Measurements from ENCODE around the gene MAGEL2. TPM values are rescaled to one million over a fixed set of nuclear protein-coding genes. Genes with fewer than 3 reads are reported as not detected.

MAGEL2 gene
- total RNA-seq, 8 experiments from 2014 or later, result 0.10 to 11.0 (median 5.3) TPM; not detected in 1

- 47 to 100% (median 78%) methylated on average over 1 to 4 of the region's 51 CpGs; no CpG with 5 or more reads in 6 of the 10 experiments for WGBS, 10 experiments
- peak overlapping the region; percentile 55 to 85 (median 61) for H3K4me3 ChIP-seq
- H3K4me1 ChIP-seq (replicated peaks in 1 of 2), result peaks cover 5 to 21% of the 10 kb centered on the region in 2 donors
- no peak for ATAC-seq (replicated peaks in 6 of 8)
- H3K27ac ChIP-seq, result peak overlapping the region; percentile 93 to 95
- in situ Hi-C loops (cut with MboI; ENCODE audit: low pct_unique_long_range_greater_than_20kb in 2 of 9, low sequenced_read_pairs in 9 of 9, unreplicated experiment in 9 of 9), result loop anchor here in 7 of 9 experiments (5.0 to 25.0 kb wide), 5 partner anchors 216 to 584 kb away; no protein-coding TSS in a partner anchor
These were observed 1.3 kb downstream of the MAGEL2 start for GRCh38 chr15:23646165-23647000.

- Histone ChIP-seq H3K4me1 (replicated peaks in 1 of 2) (peaks cover 5 to 21% of the 10 kb centered on the region in 2 donors), H3K27ac (no peak overlapping the region), H3K4me3 (no peak overlapping the region)
- WGBS, 10 experiments, result 62% methylated on average over 6 of the region's 40 CpGs; no CpG with 5 or more reads in 9 of the 10 experiments
- in situ Hi-C loops (cut with MboI; ENCODE audit: low pct_unique_long_range_greater_than_20kb in 2 of 9, low sequenced_read_pairs in 9 of 9, unreplicated experiment in 9 of 9), result loop anchor here in 7 of 9 experiments (5.0 to 25.0 kb wide), 5 partner anchors 217 to 583 kb away; no protein-coding TSS in a partner anchor
- ATAC-seq (replicated peaks in 6 of 8), result peak in 2 of 8 experiments; percentile 4 to 9
These were observed 2.1 kb downstream of the MAGEL2 start for GRCh38 chr15:23645371-23646164.

GRCh38 chr15:23644829-23645228 lies 2.8 kb downstream of the MAGEL2 start:
- no peak overlapping the region for H3K4me3 ChIP-seq
- H3K27ac ChIP-seq, result no peak overlapping the region
- peaks cover 5 to 21% of the 10 kb centered on the region in 2 donors for H3K4me1 ChIP-seq (replicated peaks in 1 of 2)
- ATAC-seq (replicated peaks in 6 of 8), result no peak
- WGBS, 10 experiments, result 80 to 100% (median 94%) methylated on average over 1 to 8 of the region's 13 CpGs; no CpG with 5 or more reads in 5 of the 10 experiments
- in situ Hi-C loops (cut with MboI; ENCODE audit: low pct_unique_long_range_greater_than_20kb in 2 of 9, low sequenced_read_pairs in 9 of 9, unreplicated experiment in 9 of 9), result loop anchor here in 7 of 9 experiments (5.0 to 25.0 kb wide), 5 partner anchors 217 to 583 kb away; no protein-coding TSS in a partner anchor

GRCh38 chr15:23642413-23643044 lies 5.1 kb downstream of the MAGEL2 start:
- Histone ChIP-seq H3K27ac (no peak overlapping the region), H3K4me1 (replicated peaks in 1 of 2) (peaks cover 5 to 16% of the 10 kb centered on the region in 2 donors), H3K4me3 (no peak overlapping the region)
- WGBS, 10 experiments, result 0 to 37% (median 18%) methylated on average over 1 to 6 of the region's 13 CpGs; no CpG with 5 or more reads in 2 of the 10 experiments
- peak; percentile 55 to 93 (median 67) for ATAC-seq (replicated peaks in 6 of 8)
- in situ Hi-C loops (cut with MboI; ENCODE audit: low pct_unique_long_range_greater_than_20kb in 2 of 9, low sequenced_read_pairs in 9 of 9, unreplicated experiment in 9 of 9), result loop anchor here in 6 of 9 experiments (10.0 to 25.0 kb wide), 4 partner anchors 220 to 580 kb away; no protein-coding TSS in a partner anchor

GRCh38 chr15:23634181-23634580 lies 13.5 kb downstream of the MAGEL2 start:
- 0 to 84% (median 73%) methylated on average over 1 to 5 of the region's 8 CpGs; no CpG with 5 or more reads in 5 of the 10 experiments for WGBS, 10 experiments
- Histone ChIP-seq H3K4me3 (no peak overlapping the region), H3K27ac (no peak overlapping the region), H3K4me1 (replicated peaks in 1 of 2) (no peaks in the 10 kb centered on the region)
- in situ Hi-C loops (cut with MboI; ENCODE audit: low pct_unique_long_range_greater_than_20kb in 2 of 9, low sequenced_read_pairs in 9 of 9, unreplicated experiment in 9 of 9), result loop anchor here in 2 of 9 experiments (25.0 kb wide), 2 partner anchors 228 to 572 kb away; no protein-coding TSS in a partner anchor
- no peak for ATAC-seq (replicated peaks in 6 of 8)

GRCh38 chr15:23629234-23629805 lies 18.3 kb downstream of the MAGEL2 start:
- peak in 3 of 8 experiments; percentile 61 to 72 (median 69) for ATAC-seq (replicated peaks in 6 of 8)
- 0 to 29% (median 15%) methylated on average over 1 to 4 of the region's 4 CpGs for WGBS, 10 experiments

GRCh38 chr15:23628612-23629233 lies 18.9 kb downstream of the MAGEL2 start:
- H3K27ac ChIP-seq, result no peak overlapping the region
- no peak overlapping the region for H3K4me3 ChIP-seq
- no peak for ATAC-seq (replicated peaks in 6 of 8)
- H3K4me1 ChIP-seq (replicated peaks in 1 of 2), result no peaks in the 10 kb centered on the region
- in situ Hi-C loops (cut with MboI; ENCODE audit: low pct_unique_long_range_greater_than_20kb in 2 of 9, low sequenced_read_pairs in 9 of 9, unreplicated experiment in 9 of 9), result loop anchor here in 2 of 9 experiments (25.0 kb wide), 2 partner anchors 234 to 566 kb away; no protein-coding TSS in a partner anchor
- 5 to 100% (median 45%) methylated on average over 1 to 8 of the region's 13 CpGs; no CpG with 5 or more reads in 2 of the 10 experiments for WGBS, 10 experiments

More at GRCh38 chr15:23629234-23629805, 18.3 kb downstream of the MAGEL2 start:
- Histone ChIP-seq H3K27ac (no peak overlapping the region), H3K4me1 (replicated peaks in 1 of 2) (no peaks in the 10 kb centered on the region), H3K4me3 (no peak overlapping the region)
- in situ Hi-C loops (cut with MboI; ENCODE audit: low pct_unique_long_range_greater_than_20kb in 2 of 9, low sequenced_read_pairs in 9 of 9, unreplicated experiment in 9 of 9), result loop anchor here in 2 of 9 experiments (25.0 kb wide), 2 partner anchors 233 to 567 kb away; no protein-coding TSS in a partner anchor

- whole genome bisulfite sequencing, 10 experiments, result 9 to 80% (median 49%) methylated on average over 1 to 10 of the region's 10 CpGs
- in situ Hi-C loops (cut with MboI; ENCODE audit: low pct_unique_long_range_greater_than_20kb in 2 of 9, low sequenced_read_pairs in 9 of 9, unreplicated experiment in 9 of 9), result no loop called here
- ATAC-seq (replicated peaks in 6 of 8), result no peak
These were observed 31.1 kb downstream of the MAGEL2 start for GRCh38 chr15:23616536-23616935.

GRCh38 chr15:23606226-23606625 lies 41.4 kb downstream of the MAGEL2 start:
- Histone ChIP-seq H3K4me1 (replicated peaks in 1 of 2) (no peaks in the 10 kb centered on the region), H3K27ac (no peak overlapping the region), H3K4me3 (no peak overlapping the region)
- WGBS, 10 experiments, result 21 to 100% (median 64%) methylated on average over 1 to 2 of the region's 2 CpGs; no CpG with 5 or more reads in 4 of the 10 experiments
- in situ Hi-C loops (cut with MboI; ENCODE audit: low pct_unique_long_range_greater_than_20kb in 2 of 9, low sequenced_read_pairs in 9 of 9, unreplicated experiment in 9 of 9), result no loop called here
- ATAC-seq (replicated peaks in 6 of 8), result no peak

More at GRCh38 chr15:23616536-23616935, 31.1 kb downstream of the MAGEL2 start:
- Histone ChIP-seq H3K27ac (no peak overlapping the region), H3K4me1 (replicated peaks in 1 of 2) (peaks cover 2% of the 10 kb centered on the region in 2 donors), H3K4me3 (no peak overlapping the region)

GRCh38 chr15:23602124-23602523 lies 45.5 kb downstream of the MAGEL2 start:
- no peak for ATAC-seq (replicated peaks in 6 of 8)
- H3K27ac ChIP-seq, result no peak overlapping the region
- 70 to 100% (median 92%) methylated on average over 2 to 6 of the region's 6 CpGs; no CpG with 5 or more reads in 3 of the 10 experiments for WGBS, 10 experiments
- in situ Hi-C loops (cut with MboI; ENCODE audit: low pct_unique_long_range_greater_than_20kb in 2 of 9, low sequenced_read_pairs in 9 of 9, unreplicated experiment in 9 of 9), result no loop called here
- H3K4me3 ChIP-seq, result no peak overlapping the region
- no peaks in the 10 kb centered on the region for H3K4me1 ChIP-seq (replicated peaks in 1 of 2)

GRCh38 chr15:23599053-23599452 lies 48.6 kb downstream of the MAGEL2 start:
- H3K27ac ChIP-seq, result no peak overlapping the region
- in situ Hi-C loops (cut with MboI; ENCODE audit: low pct_unique_long_range_greater_than_20kb in 2 of 9, low sequenced_read_pairs in 9 of 9, unreplicated experiment in 9 of 9), result no loop called here
- no peak for ATAC-seq (replicated peaks in 6 of 8)
- H3K4me3 ChIP-seq, result no peak overlapping the region
- 0 to 100% (median 70%) methylated on average over 1 of the region's 1 CpG; no CpG with 5 or more reads in 6 of the 10 experiments for WGBS, 10 experiments
- no peaks in the 10 kb centered on the region for H3K4me1 ChIP-seq (replicated peaks in 1 of 2)
